Calu3 (cell line): ENCODE results near the gene COP1. TPM values are rescaled to one million over a fixed set of nuclear protein-coding genes. Genes with fewer than 3 reads are reported as not detected.
"Not testable (repeated sequence)": the region's sequence is repeated elsewhere in the genome, so short reads cannot be mapped to it uniquely, and the experiment has no call there.

Source experiments
- BruUV-seq: library from RNA; stranded (reverse); fragments of 400-500 nt; replicated peaks from 2 replicates; lab custom pipeline; 2021; lab: Mats Ljungman, UMichigan
- CTCF ChIA-PET: fragments of 300-600 bp; sonication (Branson Sonifier 250); formaldehyde crosslinking; loops from one replicate; lab custom pipeline; 2022; ENCODE audit warnings: antibody characterized with exemption; lab: Charles Lee
- DNase-seq: peaks from one replicate; pipeline ENCODE4 v3.0.0; 2022
- H3K27ac Mint-ChIP-seq: one replicate; pipeline ENCODE4 v1.8.0; 2022; ENCODE audit warnings: mixed read lengths; ENCODE audit not compliant: unreplicated experiment
- H3K27me3 Mint-ChIP-seq: one replicate; pipeline ENCODE4 v1.8.0; 2022; ENCODE audit warnings: mixed read lengths; ENCODE audit not compliant: unreplicated experiment
- H3K36me3 Mint-ChIP-seq: one replicate; pipeline ENCODE4 v1.8.0; 2022; ENCODE audit warnings: mild to moderate bottlenecking, moderate library complexity, mixed read lengths; ENCODE audit not compliant: insufficient read depth, unreplicated experiment
- H3K4me1 Mint-ChIP-seq: one replicate; pipeline ENCODE4 v1.8.0; 2022; ENCODE audit warnings: mild to moderate bottlenecking, low read depth, mixed read lengths; ENCODE audit not compliant: unreplicated experiment
- H3K4me3 Mint-ChIP-seq: one replicate; pipeline ENCODE4 v1.8.0; 2022; ENCODE audit warnings: mild to moderate bottlenecking, low read depth, moderate library complexity, mixed read lengths; ENCODE audit not compliant: unreplicated experiment
- H3K9me3 Mint-ChIP-seq: one replicate; pipeline ENCODE4 v1.8.0; 2022; ENCODE audit warnings: low read depth, mixed read lengths; ENCODE audit not compliant: unreplicated experiment
- CTCF ChIP-seq: fragments of 200-600 bp; IDR thresholded peaks from one replicate; pipeline ENCODE4 v1.8.0; 2022; ENCODE audit warnings: antibody characterized with exemption; ENCODE audit not compliant: unreplicated experiment
- intact Hi-C: fragments of 100-400 bp; cut with micrococcal nuclease; formaldehyde crosslinking; loops from one replicate; pipeline ENCODE4 v1.10.0; 2022; ENCODE audit not compliant: unreplicated experiment
- total RNA-seq: library from RNA; stranded (reverse); gene quantifications from 2 replicates; pipeline ENCODE4 v1.2.3, GENCODE V29; 2022

Gene COP1
- total RNA-seq, 1 experiment from 2014 or later = 45.5 TPM

GRCh38 chr1:176029155-176029554 is 177.9 kb downstream of the COP1 start:
- Mint-ChIP-seq H3K4me3 (no peak overlapping the region), H3K9me3 (no peaks in the 10 kb centered on the region), H3K27me3 (no peaks in the 10 kb centered on the region), H3K36me3 (no peaks in the 10 kb centered on the region), H3K27ac (no peak overlapping the region), H3K4me1 (peaks cover 4% of the 10 kb centered on the region)
- no peak for TF ChIP-seq CTCF
- no peak for DNase-seq
- intact Hi-C loops = no loop called here
- no TSS peak for BruUV-seq
- CTCF ChIA-PET = no interaction called here

- BruUV-seq, H3K27ac Mint-ChIP-seq, H3K36me3 Mint-ChIP-seq, DNase-seq, H3K4me1 Mint-ChIP-seq, intact Hi-C loops, H3K27me3 Mint-ChIP-seq, H3K9me3 Mint-ChIP-seq, CTCF ChIA-PET, H3K4me3 Mint-ChIP-seq: not testable (repeated sequence)
These were observed 179.2 kb downstream of the COP1 start for GRCh38 chr1:176027934-176028333.

- H3K27me3 Mint-ChIP-seq = no peaks in the 10 kb centered on the region
- CTCF ChIA-PET = no interaction called here
- H3K36me3 Mint-ChIP-seq = no peaks in the 10 kb centered on the region
- TF ChIP-seq CTCF = no peak
- H3K27ac Mint-ChIP-seq = no peak overlapping the region
- no peak overlapping the region for H3K4me3 Mint-ChIP-seq
- intact Hi-C loops = no loop called here
- no peaks in the 10 kb centered on the region for H3K4me1 Mint-ChIP-seq
- BruUV-seq = no TSS peak
- H3K9me3 Mint-ChIP-seq = no peaks in the 10 kb centered on the region
- DNase-seq = no peak
These were observed 184.5 kb downstream of the COP1 start for GRCh38 chr1:176022574-176022973.

- Mint-ChIP-seq H3K4me3 (no peak overlapping the region), H3K4me1 (no peaks in the 10 kb centered on the region), H3K9me3 (no peaks in the 10 kb centered on the region), H3K36me3 (no peaks in the 10 kb centered on the region), H3K27me3 (no peaks in the 10 kb centered on the region), H3K27ac (no peak overlapping the region)
- intact Hi-C loops = no loop called here
- DNase-seq = no peak
- CTCF ChIA-PET = no interaction called here
- BruUV-seq = no TSS peak
- no peak for TF ChIP-seq CTCF
These were observed 189.4 kb downstream of the COP1 start for GRCh38 chr1:176017722-176018121.

- no peak for DNase-seq
- TF ChIP-seq CTCF = no peak
- H3K27me3 Mint-ChIP-seq = no peaks in the 10 kb centered on the region
- no peaks in the 10 kb centered on the region for H3K4me1 Mint-ChIP-seq
- BruUV-seq = no TSS peak
- H3K36me3 Mint-ChIP-seq = peaks cover 12% of the 10 kb centered on the region
- H3K4me3 Mint-ChIP-seq = no peak overlapping the region
- CTCF ChIA-PET = no interaction called here
- intact Hi-C loops = no loop called here
- no peak overlapping the region for H3K27ac Mint-ChIP-seq
- H3K9me3 Mint-ChIP-seq = peaks cover 3% of the 10 kb centered on the region
These were observed 197.1 kb downstream of the COP1 start for GRCh38 chr1:176009951-176010350.

GRCh38 chr1:176007756-176008389 is 199.2 kb downstream of the COP1 start:
- H3K9me3 Mint-ChIP-seq, intact Hi-C loops, BruUV-seq, CTCF ChIA-PET, H3K27me3 Mint-ChIP-seq, DNase-seq, H3K4me3 Mint-ChIP-seq, H3K4me1 Mint-ChIP-seq, H3K27ac Mint-ChIP-seq: not testable (repeated sequence)
- H3K36me3 Mint-ChIP-seq = peaks cover 12% of the 10 kb centered on the region

GRCh38 chr1:175994660-175995059 is 212.4 kb downstream of the COP1 start:
- H3K9me3 Mint-ChIP-seq, H3K4me1 Mint-ChIP-seq, intact Hi-C loops, H3K27me3 Mint-ChIP-seq, H3K27ac Mint-ChIP-seq, CTCF ChIA-PET, H3K36me3 Mint-ChIP-seq, DNase-seq, BruUV-seq, H3K4me3 Mint-ChIP-seq: not testable (repeated sequence)
